LNCAP (cell line): Measurements from ENCODE around the gene ADAT3.

ENCODE experiments used
- CTCF ChIP-seq: fragments of 450-650 bp; IDR thresholded peaks from 2 replicates; pipeline ENCODE4 v1.5.1; 2017; ENCODE audit warnings: mild to moderate bottlenecking

Gene ADAT3

GRCh38 chr19:1944088-1944915, 39.1 kb downstream of the ADAT3 start:
- no peak for TF ChIP-seq CTCF

DNA sequence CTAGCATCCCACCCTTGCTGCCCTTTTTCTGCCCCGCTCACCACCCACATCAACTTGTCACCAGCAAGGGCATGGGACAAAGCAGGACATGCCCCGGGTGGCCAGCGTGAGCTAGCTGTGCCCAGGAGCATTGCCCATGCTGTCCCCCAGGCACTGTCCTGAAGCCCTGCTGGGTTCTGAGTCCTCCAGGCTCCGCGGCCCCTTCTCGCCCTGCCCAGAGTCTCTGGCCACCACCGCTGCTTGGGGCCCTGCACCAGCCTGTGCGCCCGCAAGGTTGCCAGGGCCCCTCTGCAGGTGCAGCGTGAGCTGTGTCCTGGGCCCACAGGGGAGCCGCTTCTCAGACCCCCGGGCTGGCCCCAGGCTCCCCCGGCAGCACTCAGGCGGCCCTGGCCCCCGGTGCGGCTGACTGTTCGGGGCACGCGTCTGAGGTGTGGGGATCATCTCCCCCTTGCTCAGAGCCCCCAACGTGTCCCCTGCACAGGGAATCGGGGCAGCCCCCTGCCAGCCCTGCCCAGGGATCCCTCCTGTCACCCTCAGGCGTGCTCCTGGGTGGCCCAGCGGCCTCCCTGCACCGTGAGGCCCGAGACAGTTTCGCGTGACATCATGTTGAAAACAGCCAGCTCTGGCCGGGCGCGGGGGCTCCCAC, 39.8 kb downstream of the ADAT3 start:
- TF ChIP-seq CTCF: no peak

- peak; percentile 52 for TF ChIP-seq CTCF
Observed at GRCh38 chr19:1945899-1946298, 40.7 kb downstream of the ADAT3 start.

- TF ChIP-seq CTCF: no peak
Observed at GRCh38 chr19:1947651-1948209, 42.5 kb downstream of the ADAT3 start.

DNA sequence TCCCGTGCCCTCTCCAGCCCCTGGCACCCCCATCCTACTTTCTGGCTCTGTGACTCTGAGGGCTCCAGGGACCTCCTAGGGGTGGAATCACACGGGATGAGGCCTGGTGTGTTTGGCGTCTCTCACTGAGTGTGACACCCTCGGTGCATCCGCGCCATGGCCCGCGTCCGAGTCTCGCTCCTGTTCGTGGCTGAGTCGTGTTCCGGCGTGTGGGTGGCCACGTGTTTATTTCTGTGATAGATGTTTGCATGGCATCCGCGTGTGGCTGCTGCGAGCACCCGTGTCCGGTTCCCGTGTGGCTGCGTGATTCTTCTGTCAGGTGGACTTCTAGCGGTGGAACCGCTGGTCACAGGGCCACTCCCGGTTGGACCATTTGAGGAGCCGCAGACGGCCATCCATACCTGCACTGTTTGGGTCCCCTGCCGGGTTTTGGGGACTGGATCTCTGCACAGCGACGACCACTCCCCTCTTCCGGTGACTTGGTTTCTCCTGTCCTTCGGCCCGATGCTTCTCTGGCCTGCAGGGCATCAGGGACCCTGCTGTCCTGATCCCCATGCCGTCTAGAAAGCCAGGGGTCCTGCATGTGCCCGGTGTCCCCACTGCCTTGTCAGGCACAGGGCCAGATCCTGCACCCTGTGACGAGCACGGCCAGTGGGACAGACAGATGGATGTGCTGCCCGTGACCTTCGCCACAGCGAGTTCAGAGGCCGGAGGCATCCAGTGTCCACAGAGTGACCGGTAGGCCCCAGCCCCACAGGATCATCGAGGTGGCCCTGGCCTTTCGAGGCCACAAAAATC, 44.3 kb downstream of the ADAT3 start:
- TF ChIP-seq CTCF: no peak

GRCh38 chr19:1950640-1951039, 45.4 kb downstream of the ADAT3 start:
- TF ChIP-seq CTCF: no peak

DNA sequence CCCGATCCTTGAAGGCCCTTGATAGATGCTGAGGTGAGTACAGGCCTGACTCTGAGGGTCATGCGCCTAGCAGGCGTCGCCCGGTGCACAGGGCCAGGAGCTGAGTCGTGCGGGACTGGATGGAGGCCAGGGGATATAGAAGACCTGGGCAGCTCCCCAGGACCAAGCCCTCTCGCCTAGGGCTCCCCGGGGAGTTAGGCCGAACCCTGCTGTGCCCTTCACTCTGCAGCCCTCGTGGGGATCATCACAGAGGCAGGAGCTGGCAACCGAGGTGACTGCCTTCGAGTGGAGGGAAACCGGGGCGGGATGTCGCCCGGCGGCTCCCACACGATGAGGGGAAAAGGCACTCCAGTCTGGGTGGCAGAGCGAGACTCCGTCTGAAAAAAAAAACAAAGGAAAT, 47.4 kb downstream of the ADAT3 start:
- no peak for TF ChIP-seq CTCF
